PC-3 (cell line): ENCODE results near the gene GRK7. TPM values are rescaled to one million over a fixed set of nuclear protein-coding genes. Genes with fewer than 3 reads are reported as not detected.

ENCODE experiments used
- ATAC-seq: fragments of 200-7000 bp; cut with Tn5 transposase; 2 replicates; pipeline ENCODE4 v1.9.1; 2020; ENCODE audit warnings: mild to moderate bottlenecking, moderate library complexity
- BruUV-seq: library from RNA; stranded (reverse); fragments of 400-500 nt; replicated peaks from 2 replicates; lab custom pipeline; 2021; lab: Mats Ljungman, UMichigan
- CTCF ChIA-PET: fragments of 300-600 bp; sonication (Branson Sonifier 250); formaldehyde crosslinking; loops from one replicate; lab custom pipeline; 2022; ENCODE audit warnings: antibody characterized with exemption; lab: Charles Lee
- POLR2A ChIA-PET: fragments of 300-600 bp; sonication (Branson Sonifier 250); formaldehyde crosslinking; loops from one replicate; lab custom pipeline; 2022; ENCODE audit warnings: antibody characterized with exemption; ENCODE audit not compliant: unreplicated experiment; lab: Charles Lee
- DNase-seq: peaks from one replicate; pipeline ENCODE4 v3.0.0-alpha.2; 2015
- H2AFZ ChIP-seq: fragments of 300-600 bp; sonication (generic); 2 replicates; pipeline ENCODE4 v1.6.0; 2016; ENCODE audit warnings: antibody characterized with exemption, low read length
- H3F3A ChIP-seq: fragments of 300-600 bp; sonication (generic); one replicate; pipeline ENCODE4 v1.6.0; 2017; ENCODE audit warnings: antibody characterized with exemption, low read length, control low read depth, mild to moderate bottlenecking; ENCODE audit not compliant: unreplicated experiment
- H3K27ac ChIP-seq: fragments of 300-600 bp; sonication (generic); 2 replicates; pipeline ENCODE4 v1.5.1; 2016; ENCODE audit warnings: mild to moderate bottlenecking, low read length
- H3K27me3 ChIP-seq: fragments of 300-600 bp; sonication (generic); 2 replicates; pipeline ENCODE4 v1.6.1; 2016; ENCODE audit warnings: low read length, mixed read lengths
- H3K36me3 ChIP-seq: fragments of 300-600 bp; sonication (generic); 2 replicates; pipeline ENCODE4 v1.6.1; 2016; ENCODE audit warnings: low read depth, mixed run types, low read length, mixed read lengths
- H3K4me1 ChIP-seq: fragments of 300-600 bp; sonication (generic); 2 replicates; pipeline ENCODE4 v1.5.1; 2016; ENCODE audit warnings: low read length; ENCODE audit not compliant: insufficient read depth
- H3K4me2 ChIP-seq: fragments of 300-600 bp; sonication (generic); 2 replicates; pipeline ENCODE4 v1.6.0; 2016; ENCODE audit warnings: low read length
- H3K4me3 ChIP-seq: fragments of 300-600 bp; sonication (generic); 2 replicates; pipeline ENCODE4 v1.5.1; 2016; ENCODE audit warnings: mild to moderate bottlenecking, low read length, mixed read lengths
- H3K79me2 ChIP-seq: fragments of 300-600 bp; sonication (generic); 2 replicates; pipeline ENCODE4 v1.6.1; 2017; ENCODE audit warnings: low read length, mixed read lengths
- H3K9ac ChIP-seq: fragments of 300-600 bp; sonication (generic); 2 replicates; pipeline ENCODE4 v1.6.0; 2016; ENCODE audit warnings: mild to moderate bottlenecking, low read length
- H3K9me2 ChIP-seq: fragments of 300-600 bp; sonication (generic); replicated peaks from 2 replicates; pipeline ENCODE4 v1.6.1; 2016; ENCODE audit warnings: mixed run types, low read length, mixed read lengths
- H3K9me3 ChIP-seq: fragments of 300-600 bp; sonication (generic); 2 replicates; pipeline ENCODE4 v1.6.1; 2016; ENCODE audit warnings: low read length, mixed read lengths
- H4K20me1 ChIP-seq: fragments of 300-600 bp; sonication (generic); 2 replicates; pipeline ENCODE4 v1.6.1; 2016; ENCODE audit warnings: low read length, mixed read lengths
- CTCF ChIP-seq: fragments of 300-600 bp; sonication (generic); conservative IDR thresholded peaks from 2 replicates; pipeline ENCODE4 v1.5.1; 2017; ENCODE audit warnings: antibody characterized with exemption, low read depth, mild to moderate bottlenecking, low read length
- EZH2 ChIP-seq: fragments of 300-600 bp; sonication (generic); IDR thresholded peaks from one replicate; pipeline ENCODE4 v1.6.1; 2017; ENCODE audit warnings: antibody characterized with exemption, mild to moderate bottlenecking, low read length; ENCODE audit not compliant: unreplicated experiment
- EZH2phosphoT487 ChIP-seq: fragments of 300-600 bp; sonication (generic); IDR thresholded peaks from 2 replicates; pipeline ENCODE4 v1.6.1; 2018; ENCODE audit warnings: mild to moderate bottlenecking, antibody characterized with exemption, low read length, borderline replicate concordance
- intact Hi-C: fragments of 100-400 bp; cut with micrococcal nuclease; formaldehyde crosslinking; loops from 2 replicates; pipeline ENCODE4 v1.9.0; 2023
- total RNA-seq: library from RNA; depleted of rRNA; stranded (reverse); fragments of >200 nt; gene quantifications from 2 replicates; pipeline ENCODE4 v1.2.3, GENCODE V29; 2014

Gene GRK7
- total RNA-seq, 1 experiment from 2014 or later, result not detected

GRCh38 chr3:141767066-141767465 lies 3.9 kb downstream of the GRK7 start:
- Histone ChIP-seq H3K4me1 (no peaks in the 10 kb centered on the region), H3K27ac (no peak overlapping the region), H3K9ac (no peak overlapping the region), H3K4me2 (no peak overlapping the region), H3F3A (no peaks in the 10 kb centered on the region), H3K36me3 (no peaks in the 10 kb centered on the region), H3K4me3 (no peak overlapping the region), H3K9me2 (no peaks in the 10 kb centered on the region), H3K79me2 (no peaks in the 10 kb centered on the region), H4K20me1 (no peaks in the 10 kb centered on the region), H3K27me3 (no peaks in the 10 kb centered on the region), H2AFZ (no peak overlapping the region), H3K9me3 (no peaks in the 10 kb centered on the region)
- BruUV-seq, result no TSS peak
- intact Hi-C loops, result no loop called here
- DNase-seq (no peak), ATAC-seq (no peak)
- no peak for TF ChIP-seq EZH2
- no peak for TF ChIP-seq CTCF
- TF ChIP-seq EZH2phosphoT487, result no peak
- ChIA-PET CTCF (no interaction called here), POLR2A (no interaction called here)

GRCh38 chr3:141769221-141769894 lies 6.2 kb downstream of the GRK7 start:
- no peak for TF ChIP-seq CTCF
- TF ChIP-seq EZH2, result no peak
- no peak for TF ChIP-seq EZH2phosphoT487
- H3K9me3 ChIP-seq, result no peaks in the 10 kb centered on the region
- no peaks in the 10 kb centered on the region for H3K79me2 ChIP-seq
- H2AFZ ChIP-seq, result no peak overlapping the region
- no peak for ATAC-seq
- no peaks in the 10 kb centered on the region for H3K9me2 ChIP-seq
- H3K27ac ChIP-seq, result no peak overlapping the region
- intact Hi-C loops, result no loop called here
- no peak for DNase-seq
- H4K20me1 ChIP-seq, result no peaks in the 10 kb centered on the region
- ChIA-PET POLR2A (interaction anchor here (0.6 kb wide), 1 partner anchor 14 kb away, joined by 3 read pairs; no protein-coding TSS in a partner anchor), CTCF (no interaction called here)
- H3F3A ChIP-seq, result no peaks in the 10 kb centered on the region
- no peaks in the 10 kb centered on the region for H3K4me1 ChIP-seq
- no peak overlapping the region for H3K4me3 ChIP-seq
- H3K27me3 ChIP-seq, result no peaks in the 10 kb centered on the region
- no peak overlapping the region for H3K4me2 ChIP-seq
- no TSS peak for BruUV-seq
- H3K9ac ChIP-seq, result no peak overlapping the region
- no peaks in the 10 kb centered on the region for H3K36me3 ChIP-seq

- H3K4me3 ChIP-seq, result no peak overlapping the region
- POLR2A ChIA-PET, result no interaction called here
- TF ChIP-seq CTCF (no peak), EZH2 (no peak), EZH2phosphoT487 (no peak)
- H2AFZ ChIP-seq, result no peak overlapping the region
- no peaks in the 10 kb centered on the region for H3K9me2 ChIP-seq
- no peaks in the 10 kb centered on the region for H3K4me1 ChIP-seq
- CTCF ChIA-PET, result no interaction called here
- intact Hi-C loops, result no loop called here
- H3K36me3 ChIP-seq, result no peaks in the 10 kb centered on the region
- H3K9ac ChIP-seq, result no peak overlapping the region
- H3K27me3 ChIP-seq, result no peaks in the 10 kb centered on the region
- no peak overlapping the region for H3K27ac ChIP-seq
- ATAC-seq (no peak), DNase-seq (no peak)
- H3K9me3 ChIP-seq, result no peaks in the 10 kb centered on the region
- H3K4me2 ChIP-seq, result no peak overlapping the region
- BruUV-seq, result no TSS peak
- H3F3A ChIP-seq, result no peaks in the 10 kb centered on the region
- H3K79me2 ChIP-seq, result no peaks in the 10 kb centered on the region
- H4K20me1 ChIP-seq, result no peaks in the 10 kb centered on the region
Observed at GRCh38 chr3:141773676-141774075, 10.5 kb downstream of the GRK7 start.
